Activated CD4-positive, alpha-beta T cell treated with anti-CD3 and anti-CD28 coated beads, Interleukin-10, Interleukin-2, amounts not matched to agents 100 ng/mL and 50 ng/mL, durations not matched to agents 16 hours and 8 hours (primary cell): Measurements from ENCODE around the gene MRPL23.

Experiments
- DNase-seq: peaks from one replicate; pipeline ENCODE4 v3.0.0-alpha.2; 2020

Gene MRPL23

GRCh38 chr11:1921574-1922141 is 25.5 kb upstream of the MRPL23 start:
- no peak for DNase-seq

- DNase-seq: no peak
Measured at GRCh38 chr11:1922481-1923081, 24.6 kb upstream of the MRPL23 start.

GRCh38 chr11:1923201-1923956 is 23.8 kb upstream of the MRPL23 start:
- no peak for DNase-seq

GRCh38 chr11:1924181-1924580 is 23.0 kb upstream of the MRPL23 start:
- no peak for DNase-seq

DNA sequence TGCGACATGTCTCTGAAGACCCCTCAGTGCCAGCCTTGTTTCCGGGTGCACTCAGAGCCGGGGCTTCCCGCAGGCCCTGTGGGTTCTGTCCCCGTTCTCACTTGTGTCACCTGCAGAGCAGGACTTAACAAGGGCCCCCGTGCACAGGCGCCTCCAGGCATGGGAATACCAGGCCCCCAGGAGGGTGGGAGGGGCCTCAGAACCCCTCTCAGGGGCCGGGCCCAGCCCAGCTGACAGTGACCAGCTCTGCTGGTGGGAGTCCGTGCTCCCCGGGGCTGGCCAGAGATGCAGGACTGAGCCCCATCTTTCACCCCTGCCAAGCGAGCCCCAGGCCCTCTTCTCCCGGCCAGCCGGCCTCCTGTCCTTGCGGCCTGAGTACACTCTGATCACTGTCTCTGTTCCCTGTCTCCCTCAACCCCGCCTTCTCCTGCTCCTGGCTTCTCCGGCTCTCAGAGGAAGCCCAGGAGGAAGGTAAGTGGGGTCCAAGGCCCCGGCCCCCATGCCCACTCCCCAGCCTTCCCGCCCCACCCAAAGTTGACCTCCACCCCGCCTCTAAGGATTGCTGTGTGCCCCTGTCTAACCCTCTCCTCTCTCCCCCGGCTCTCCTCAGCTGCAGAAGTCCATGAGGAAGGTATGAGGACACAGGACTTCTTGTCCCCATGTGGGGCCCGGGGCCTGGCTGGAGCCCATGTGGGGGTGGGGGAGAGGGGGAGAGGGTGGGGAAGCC is 22.3 kb upstream of the MRPL23 start:
- no peak for DNase-seq

DNA sequence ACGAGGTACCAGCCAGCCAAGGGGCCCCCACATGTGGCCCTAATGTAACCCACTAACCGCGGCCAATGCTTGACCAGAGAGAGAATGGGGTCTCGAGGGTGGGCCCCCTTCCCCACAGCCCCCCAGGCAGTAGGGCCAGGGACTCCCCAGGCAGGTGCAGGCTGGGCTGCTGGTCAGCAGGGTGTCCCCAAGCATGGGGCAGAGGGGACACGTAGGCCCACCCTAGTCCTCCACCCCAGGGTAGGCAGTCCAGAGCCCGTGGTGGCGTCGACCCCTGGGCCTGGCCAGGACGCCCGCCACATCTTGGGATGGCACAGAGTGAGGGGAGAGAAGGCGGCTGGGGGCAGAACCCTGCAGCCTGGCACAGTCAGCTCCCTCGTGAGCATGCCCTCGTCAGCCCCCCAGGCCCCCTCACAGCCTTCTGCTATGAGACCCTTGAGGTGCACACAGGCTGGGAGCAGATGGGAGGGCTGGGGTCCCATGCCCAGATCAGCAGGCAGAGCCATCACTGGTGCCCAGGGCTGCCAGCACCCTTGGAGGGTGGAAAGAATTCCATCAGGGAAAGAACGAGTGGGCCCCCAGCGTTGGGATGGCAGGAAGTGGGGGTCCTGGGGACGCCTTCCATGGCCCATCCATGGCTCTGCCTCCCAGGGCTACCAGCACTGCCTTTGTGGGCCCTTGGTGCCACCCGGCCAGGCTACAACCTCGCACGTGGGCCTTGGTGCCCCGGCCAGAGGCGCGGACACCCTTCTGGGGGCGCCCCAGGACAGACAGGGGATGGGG is 21.6 kb upstream of the MRPL23 start:
- DNase-seq: no peak

DNA sequence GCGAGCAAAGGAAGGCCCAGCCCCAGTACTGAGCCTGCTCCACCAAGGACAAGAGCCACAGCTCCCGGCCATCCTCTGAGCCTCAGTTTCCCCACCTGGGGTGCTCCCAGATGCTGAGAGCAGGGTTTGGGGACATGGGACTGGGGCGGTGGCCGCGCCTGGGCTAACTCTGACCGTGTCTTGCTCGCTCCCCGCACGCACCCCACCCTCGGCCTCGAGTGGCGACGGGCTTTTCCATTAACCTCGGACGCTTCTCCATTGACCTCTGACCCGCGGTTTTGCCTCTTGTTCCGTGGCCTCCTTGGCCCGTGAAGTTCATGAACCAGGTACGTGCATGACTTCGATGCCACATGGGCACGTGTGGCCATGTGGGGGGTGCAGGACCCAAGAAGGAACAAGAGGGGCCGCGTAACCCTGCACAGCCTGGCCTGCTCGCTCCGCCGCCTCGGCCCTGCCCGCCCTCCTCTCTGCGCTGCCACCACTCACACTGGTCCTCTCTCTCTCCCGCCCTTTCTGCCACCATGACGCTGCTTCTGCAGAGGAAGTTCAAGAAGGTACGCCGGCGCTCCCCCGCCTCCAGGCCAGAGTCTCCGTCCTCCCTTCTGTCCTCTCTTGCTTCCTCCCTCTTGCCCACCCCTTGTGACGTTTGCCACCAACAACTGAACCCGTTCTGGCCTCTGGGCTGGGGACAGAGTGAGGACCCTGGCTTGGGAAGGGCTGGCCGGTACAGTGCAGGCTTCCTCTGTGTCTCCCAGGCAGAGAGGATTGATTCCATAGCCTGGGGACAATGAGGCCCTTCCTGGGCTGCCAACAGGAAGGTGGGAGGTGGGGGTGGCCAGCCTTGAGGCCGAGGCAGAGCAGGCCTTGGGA is 20.7 kb upstream of the MRPL23 start:
- no peak for DNase-seq

GRCh38 chr11:1927026-1927847 is 19.9 kb upstream of the MRPL23 start:
- DNase-seq: no peak

- no peak for DNase-seq
Measured at GRCh38 chr11:1927848-1928469, 19.2 kb upstream of the MRPL23 start.

DNA sequence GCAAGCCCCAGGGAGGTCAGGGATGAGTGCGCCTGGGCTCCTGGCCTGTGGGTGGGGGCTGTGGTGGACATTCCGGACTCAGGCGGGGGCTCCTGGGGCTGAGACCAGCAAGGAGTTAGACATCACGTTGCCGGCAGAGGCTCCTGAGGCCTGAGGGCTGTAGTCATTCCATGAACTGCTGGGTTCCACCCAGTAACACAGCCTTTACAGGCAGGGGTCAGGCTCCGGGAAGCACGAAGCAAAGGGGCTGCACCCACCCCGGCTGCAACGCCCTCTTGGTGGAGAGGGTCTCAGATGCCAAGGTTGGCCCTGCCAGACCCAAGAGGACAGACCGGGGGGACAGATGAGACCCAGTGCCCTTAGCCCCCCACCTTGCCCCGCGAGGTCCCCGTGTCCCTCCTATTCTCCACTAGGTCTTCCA is 18.7 kb upstream of the MRPL23 start:
- no peak for DNase-seq

DNA sequence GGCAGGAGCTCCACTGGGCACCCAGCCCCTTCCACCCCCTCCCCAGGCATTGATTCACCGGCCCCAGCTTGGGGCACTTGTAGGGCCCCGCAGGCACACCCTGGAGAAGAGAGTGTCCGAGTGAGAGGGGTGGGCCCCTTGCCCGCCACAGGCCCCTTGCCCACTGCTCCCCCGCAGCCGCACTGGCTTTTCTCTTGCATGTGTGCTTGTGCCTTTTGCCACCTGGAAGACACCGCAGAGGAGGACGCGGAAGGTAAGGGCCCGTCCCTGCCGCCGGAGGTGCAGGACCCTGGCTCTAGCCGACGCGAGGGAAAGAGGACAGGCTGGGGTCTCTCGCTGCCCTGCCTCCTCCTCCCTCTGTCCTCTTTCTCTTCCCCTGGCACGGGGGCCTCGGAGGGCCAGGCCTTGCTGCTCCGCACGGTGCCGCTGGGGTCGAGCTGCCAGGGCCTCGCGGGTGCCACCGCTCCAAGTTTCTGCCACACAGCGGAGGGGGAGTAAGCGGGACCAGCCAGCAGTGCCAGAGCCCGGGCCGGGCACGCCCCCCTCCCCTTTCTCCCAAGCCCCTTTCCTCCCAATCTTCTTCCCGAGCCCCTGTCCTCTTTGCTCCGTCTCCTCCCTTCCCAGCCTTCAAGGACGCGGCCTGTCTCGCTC is 18.1 kb upstream of the MRPL23 start:
- no peak for DNase-seq

- no peak for DNase-seq
Measured at GRCh38 chr11:1929621-1930461, 17.3 kb upstream of the MRPL23 start.

GRCh38 chr11:1930462-1930830 is 16.7 kb upstream of the MRPL23 start:
- no peak for DNase-seq

- no peak for DNase-seq
Measured at GRCh38 chr11:1931341-1932104, 15.6 kb upstream of the MRPL23 start.

DNA sequence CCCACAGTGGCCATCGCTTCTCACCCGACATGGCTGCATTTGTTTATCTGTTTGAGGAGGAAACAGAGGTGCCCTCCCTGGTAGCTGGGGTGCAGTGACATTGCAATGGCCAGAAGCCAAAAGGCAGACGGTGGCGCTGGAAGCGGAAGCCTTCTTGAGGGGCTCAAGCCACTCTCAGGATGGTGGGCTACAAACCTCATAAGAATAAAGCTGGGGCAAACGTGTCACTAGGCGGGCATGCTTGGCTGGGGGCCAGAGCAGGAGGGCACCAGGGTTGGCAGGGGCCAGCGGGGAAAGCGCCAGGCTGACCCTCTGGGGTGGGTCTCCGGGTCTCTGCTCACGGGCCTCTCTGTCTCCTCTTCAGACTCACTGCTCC is 15.0 kb upstream of the MRPL23 start:
- no peak for DNase-seq

DNA sequence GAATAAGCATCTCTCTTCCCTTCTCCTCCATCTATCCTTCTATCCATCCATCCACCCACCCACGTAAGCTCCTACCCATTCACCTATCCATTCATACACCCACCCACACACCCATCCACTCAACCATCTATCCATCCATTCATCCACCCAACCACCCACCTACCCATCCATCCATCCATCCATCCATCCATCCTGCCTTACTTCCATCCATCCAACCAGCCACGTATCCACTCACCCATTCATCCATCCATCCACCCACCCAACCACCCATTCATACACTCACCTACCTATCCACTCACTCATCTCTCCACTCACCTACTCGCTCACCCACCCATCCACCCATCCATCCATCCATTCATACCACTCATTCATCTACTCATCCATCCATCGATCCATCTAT is 14.5 kb upstream of the MRPL23 start:
- no peak for DNase-seq

DNA sequence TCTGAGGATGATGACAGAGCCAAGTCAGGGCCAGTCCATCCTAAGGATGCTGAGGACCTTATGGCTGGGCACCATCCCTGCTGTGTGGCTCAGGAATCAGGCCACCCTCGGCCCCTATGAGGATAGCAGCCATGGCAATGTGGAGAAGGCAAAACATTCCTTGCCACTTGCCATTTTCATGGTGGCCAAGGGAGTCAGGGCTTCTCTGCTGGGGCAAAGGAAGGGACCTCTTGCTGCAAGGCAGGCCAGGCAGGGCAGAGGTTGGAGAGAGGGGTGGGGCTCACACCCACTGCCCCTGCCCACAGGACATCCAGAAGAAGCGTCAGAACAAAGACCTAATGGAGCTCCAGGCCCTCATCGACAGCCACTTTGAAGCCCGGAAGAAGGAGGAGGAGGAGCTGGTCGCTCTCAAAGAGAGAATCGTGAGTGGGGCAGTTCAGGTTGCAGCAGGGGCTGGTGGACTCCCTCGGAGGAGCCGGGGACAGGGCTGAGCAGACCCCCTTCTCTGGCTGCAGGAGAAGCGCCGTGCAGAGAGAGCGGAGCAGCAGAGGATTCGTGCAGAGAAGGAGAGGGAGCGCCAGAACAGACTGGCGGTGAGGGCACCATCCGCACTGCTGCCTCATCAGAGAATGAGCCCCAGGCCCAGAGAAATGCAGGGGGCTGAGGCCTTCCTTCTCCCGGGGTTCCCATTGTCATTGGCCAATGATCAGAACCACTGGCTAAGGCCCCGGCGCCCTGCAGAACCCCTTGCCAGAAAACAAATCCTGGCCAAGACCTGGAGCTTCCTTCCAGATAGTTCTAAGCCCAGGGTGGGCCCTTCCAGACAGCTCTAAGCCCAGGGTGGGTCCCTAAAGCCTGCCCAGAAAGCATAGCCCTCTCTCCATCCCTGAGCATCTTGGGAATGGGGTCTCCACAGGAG is 13.5 kb upstream of the MRPL23 start:
- DNase-seq: no peak
